Gastrocnemius medialis (tissue), 4 donors: Measurements from ENCODE around the gene EED.

Source experiments
- CTCF ChIP-seq, 5 experiments: fragments of 450-650 bp in 3 of 5; fragments of 200-600 bp in 2 of 5; sonication (generic) in 2 of 5; IDR thresholded peaks in 4 of 5; conservative IDR thresholded peaks in 1 of 5; 1 replicate in 4 of 5; 2 replicates in 1 of 5; pipeline ENCODE4 v1.5.1; 2016 to 2019; ENCODE audit warnings: antibody characterized with exemption in 5 of 5, mild to moderate bottlenecking in 3 of 5, moderate library complexity in 3 of 5
- POLR2A ChIP-seq, 2 donors: fragments of 450-650 bp; IDR thresholded peaks; one replicate each; pipeline ENCODE4 v1.6.1; 2017; ENCODE audit warnings: antibody characterized with exemption in 2 of 2, mild to moderate bottlenecking in 2 of 2, moderate library complexity in 2 of 2

GRCh38 chr11:86211619-86212018, 32.9 kb upstream of the EED start:
- TF ChIP-seq CTCF (IDR thresholded peaks at IDR 0.05 in 4 of 5, conservative IDR thresholded peaks at IDR 0.05 in 1 of 5) = no peak
- TF ChIP-seq POLR2A (IDR thresholded peaks at IDR 0.05) = no peak
